NCI-H1417 treated with DMSO at 0.1 percent for 48 hours (cell line): ENCODE results near the gene FGG.

Experiments
- DNase-seq: peaks from one replicate; lab custom pipeline; 2025; lab: John Stamatoyannopoulos, UW

Gene FGG

DNA sequence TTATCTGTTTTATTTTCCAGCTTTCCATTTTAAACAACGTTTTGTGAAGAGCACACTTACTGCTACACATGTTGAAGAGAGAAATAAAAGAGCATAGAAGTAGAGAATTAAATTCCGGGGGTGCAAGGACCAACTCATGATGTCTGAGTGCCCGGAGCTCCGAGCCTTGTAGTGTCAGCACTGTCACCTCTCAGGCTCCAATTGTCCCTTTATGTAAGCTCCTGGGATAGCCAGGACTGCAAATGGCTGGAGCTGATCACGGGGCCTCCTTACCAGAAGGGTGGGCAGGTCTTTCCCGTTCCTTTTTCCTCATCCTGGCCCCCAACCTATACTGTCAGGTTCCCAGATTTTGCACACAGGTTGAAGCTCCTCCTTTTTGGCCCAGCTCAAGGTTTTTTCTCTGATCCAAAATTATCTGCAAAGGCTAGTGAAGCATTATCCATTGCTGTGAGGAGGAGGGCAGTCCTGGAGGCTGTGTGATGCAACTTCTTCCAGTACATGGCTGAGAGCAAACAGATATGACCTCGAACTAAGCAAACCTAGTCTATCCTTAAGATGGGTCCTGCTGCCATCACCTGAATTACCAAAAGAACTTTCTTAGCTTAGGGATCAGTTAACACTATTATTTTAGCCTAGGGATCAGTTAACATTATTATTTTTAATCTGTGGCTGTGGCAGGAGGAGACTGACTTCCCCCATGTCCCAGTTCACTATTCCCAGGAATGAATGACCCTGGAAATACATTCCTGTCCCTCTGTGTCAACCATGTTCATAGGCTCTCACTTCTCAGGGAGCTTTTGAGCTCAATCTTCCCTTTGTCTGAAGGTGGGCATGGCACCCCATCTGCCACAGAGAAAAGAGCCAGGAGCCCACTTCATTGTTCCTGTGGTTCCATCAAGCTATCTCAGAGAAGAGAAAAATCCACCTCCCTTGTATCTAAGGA, at the start of gene FGG:
TSS of gene FGG (minus strand) at position 185 of the 943 bp plus-strand sequence. CDS start at position 138, 47 bp downstream.
- DNase-seq, result no peak

DNA sequence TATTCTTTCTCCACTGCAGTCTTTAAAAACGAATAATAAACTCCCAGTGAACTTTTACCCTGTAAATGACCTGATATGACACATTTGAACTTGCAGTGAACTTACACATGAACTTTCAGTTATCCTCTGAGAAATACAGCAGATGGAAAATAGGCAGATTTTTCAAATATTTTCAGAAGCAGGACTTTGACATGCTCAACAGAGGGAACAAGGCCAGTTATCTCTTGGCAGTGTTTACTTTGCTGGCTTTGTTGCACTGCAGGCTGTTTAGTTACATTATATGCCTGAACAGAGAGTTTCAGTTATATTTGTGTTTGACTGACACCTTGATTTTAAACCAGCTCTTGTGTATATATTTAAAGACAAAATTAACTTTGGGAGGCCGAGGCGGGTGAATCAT, 47.6 kb upstream of the FGG start:
- DNase-seq, result no peak

DNA sequence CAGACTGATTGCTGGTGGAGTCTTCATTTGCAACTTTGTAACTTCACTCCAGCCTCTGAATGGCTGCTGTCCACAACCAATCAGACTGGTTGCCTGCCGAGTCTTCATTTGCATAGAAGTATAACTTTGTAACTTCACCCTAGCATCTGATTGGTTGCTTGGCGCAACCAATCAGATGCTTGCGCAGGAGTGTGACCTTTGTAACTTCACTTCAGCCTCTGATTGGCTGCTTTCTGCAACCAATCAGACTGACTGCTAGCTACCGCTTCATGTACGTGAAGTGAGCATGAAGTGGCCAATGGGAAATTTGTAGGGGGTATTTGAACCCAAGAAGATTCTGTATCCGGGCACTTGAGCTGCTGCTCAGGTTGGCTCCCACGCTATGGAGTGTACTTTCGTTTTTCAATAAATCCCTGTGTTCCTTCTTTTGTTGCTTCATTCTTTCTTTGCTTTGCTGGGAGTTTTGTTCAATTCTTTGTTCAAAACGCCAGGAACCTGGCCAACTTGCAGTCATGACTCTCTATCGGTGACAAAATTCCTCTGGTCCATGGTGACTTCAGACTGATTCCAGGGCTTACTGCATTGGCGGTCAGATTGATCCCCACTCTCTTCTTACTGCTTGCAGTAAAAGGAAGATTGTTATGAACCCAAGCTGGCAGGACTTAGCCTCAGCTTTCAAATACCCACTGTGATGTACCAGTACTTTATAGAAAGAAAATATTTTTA, 46.4 kb upstream of the FGG start:
- DNase-seq, result no peak

DNA sequence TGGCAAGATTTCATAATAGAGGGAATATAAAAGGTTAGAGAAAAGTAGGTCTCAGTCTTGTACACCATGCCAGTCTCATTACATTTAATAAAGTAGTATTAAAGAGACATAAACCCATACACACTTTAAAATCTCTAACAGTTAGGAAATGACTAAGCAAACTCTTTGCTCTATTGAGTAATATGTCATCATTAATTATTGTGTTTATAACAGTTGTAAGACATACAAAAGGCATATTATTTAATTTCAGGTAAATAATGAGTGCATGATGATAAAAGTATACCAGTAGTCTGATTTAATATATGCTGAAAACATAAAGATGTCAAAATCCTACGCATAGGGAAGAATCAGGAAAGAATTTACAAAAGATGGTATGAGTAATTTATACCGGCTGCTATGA, 31.0 kb upstream of the FGG start:
- DNase-seq, result no peak

DNA sequence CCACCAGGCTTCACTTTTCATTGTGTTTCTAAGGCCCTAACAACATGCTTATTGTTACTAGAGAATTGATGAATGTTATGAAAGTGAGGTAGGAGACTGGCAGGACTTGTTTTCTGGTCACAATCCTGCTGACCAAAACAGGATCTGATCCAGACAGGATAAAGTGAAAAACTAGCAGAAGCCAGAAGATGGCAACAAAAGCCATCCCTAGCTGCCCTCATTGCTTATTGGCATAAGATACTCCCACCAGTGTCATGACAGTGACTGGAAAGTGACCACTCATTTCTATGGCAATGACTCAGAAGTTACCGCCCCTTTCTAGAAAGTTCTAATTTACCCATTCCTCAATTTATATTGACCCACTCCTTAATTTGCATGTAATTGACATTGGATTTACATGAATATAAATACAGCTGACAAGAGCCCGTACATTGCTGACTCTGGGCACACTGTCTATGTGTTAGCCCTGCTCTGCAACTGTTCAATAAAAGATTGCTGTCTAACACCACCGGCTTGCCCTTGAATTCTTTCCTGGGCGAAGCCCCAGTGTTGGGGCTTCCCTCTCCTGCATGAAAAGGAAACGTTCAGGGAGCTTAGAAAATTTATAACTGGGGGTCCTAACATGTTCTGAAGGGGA, 30.0 kb upstream of the FGG start:
- no peak for DNase-seq

DNA sequence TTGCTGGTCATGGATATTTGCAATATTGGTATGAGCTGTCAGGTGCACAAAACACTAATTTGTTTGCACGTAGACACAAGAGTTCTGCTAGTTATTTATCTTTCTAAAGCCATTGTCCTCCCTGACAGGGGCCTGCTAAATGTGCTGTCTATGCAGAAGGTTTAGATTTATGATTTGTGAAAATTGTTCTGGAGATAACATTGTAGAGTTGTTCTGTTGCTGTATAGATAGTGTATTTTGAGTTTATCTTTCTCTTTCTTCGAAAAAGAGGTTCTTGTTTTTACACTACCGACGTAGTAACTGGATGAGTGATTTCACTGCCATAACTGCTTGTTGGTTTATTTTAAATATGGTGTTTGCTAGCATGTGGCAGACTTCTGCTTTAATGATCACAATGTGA, 28.5 kb upstream of the FGG start:
- DNase-seq, result no peak

DNA sequence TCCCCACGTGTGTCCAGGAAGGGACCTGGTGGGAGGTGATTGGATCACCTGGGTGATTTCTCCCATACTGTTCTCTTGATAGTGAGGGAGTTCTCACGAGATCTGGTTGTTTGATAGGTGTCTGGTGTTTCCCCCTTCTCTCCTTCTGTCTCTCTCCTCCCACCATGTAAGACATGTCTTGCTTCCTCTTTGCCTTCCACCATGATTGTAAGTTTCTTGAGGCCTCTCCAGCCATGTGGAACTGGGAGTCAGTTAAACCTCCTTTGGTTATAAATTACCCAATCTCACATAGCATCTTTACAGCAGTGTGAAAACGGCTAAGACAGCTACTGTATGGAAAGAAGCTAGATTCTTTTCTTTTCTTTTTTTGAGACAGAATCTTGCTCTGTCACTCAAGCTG, 21.6 kb upstream of the FGG start:
- no peak for DNase-seq

DNA sequence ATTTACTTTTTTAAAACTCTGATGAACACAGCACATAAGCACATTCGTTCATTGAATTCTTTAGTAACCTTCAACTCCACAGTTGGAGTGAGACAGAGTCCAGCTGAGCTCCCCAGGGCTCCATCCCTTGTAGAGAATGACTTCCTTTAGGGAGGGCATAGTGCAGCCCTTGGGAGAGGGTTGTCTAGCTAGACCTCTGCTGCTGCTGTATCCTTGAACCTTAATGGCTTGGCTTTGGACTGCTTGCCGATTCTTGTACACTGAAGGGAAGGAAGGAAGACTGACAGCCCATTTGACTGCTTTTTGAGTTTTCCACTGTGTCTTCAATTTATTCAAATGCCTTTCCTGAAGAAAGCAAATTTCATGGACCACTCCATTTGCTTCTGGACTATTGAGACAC, 19.4 kb upstream of the FGG start:
- DNase-seq, result no peak

DNA sequence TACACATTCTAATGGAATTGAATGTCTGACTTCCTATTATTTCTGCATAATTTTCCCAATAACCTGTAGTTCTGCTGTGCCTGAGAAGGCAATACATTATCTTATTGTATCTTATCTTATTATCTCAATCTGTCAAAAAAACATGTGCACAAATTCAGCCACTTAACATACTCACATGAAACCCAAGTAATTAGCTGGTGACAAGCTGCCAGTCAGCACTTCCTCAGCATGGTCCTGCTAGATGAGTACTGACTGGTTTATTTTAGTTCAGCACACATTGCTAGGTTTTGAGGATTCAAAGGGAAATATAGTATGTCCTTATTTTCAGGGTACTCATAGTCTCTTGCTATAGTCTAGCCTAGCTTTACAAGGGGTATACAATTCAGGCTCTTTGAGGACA, 17.9 kb upstream of the FGG start:
- DNase-seq, result no peak

DNA sequence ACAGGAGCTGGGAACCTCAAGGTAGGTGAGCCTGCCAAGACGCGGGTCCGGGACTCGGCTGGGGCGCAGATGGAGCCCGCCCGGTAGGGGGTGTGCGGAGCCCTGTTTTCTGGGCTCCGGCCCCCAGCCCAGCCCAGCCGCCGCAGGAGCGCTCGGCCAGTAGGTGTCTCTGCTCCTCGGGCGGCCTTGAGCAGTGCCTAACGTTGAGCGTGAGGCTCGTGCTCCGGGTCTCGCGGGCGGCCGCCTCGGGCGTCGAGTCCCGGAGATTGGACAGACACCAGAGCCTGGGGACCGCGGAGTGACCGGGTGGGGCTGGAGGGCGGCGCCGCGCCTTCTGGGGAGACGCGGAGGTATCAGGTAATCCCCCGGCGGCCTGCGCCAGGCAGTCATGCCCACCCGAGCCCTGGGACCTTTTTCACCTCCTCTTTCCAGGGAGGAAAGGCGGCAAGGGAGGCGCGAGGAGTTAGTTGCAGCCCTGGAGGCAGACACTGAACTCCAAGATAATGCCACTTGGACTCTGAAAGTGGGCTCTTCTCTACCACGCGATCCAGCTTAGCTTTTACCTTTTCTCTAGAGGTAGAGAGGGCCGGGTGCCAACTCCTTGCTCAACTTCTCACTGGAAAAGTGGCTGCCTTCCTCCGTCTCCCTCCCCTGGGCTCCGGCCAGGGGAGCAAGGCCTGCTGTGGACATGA, 14.5 kb upstream of the FGG start:
- no peak for DNase-seq

DNA sequence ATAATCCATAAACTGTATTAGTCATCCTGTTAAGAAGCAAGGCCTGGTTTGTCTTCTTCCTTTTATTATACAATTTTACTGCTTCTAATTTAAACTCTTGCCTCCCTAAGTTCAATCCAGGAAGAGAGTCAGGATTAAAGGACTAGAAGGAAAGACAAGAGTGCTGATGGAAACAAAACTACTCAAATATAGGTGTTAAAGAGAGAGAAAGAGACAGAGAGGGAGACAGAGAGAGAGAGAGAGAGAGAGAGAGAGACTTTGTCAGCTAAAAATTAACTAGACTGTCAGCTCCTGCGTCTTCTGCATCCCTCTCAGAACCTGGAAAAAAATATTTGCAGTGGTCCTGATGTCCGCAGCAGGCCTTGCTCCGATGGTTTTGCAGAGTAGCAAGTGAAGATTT, 13.5 kb upstream of the FGG start:
- no peak for DNase-seq

DNA sequence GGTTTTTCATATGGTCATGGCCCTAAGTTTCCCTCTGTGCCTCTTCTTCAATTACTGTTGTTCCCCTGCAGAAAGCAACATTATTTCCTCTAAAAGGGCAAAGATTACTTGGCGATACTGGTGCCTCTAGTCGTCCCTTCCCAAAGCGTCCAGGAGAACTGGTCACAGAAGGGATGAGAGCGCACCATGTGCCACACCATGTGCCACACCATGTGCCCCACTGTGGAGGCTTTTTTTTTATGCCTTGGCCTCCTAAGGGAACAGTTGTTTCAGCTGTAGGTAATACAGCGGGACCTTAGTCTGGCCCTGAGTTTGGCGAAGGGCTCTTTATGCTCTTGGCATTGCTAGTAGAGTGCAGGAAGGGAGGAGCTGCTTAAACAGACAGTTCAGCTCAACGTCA, 11.5 kb upstream of the FGG start:
- DNase-seq, result no peak

DNA sequence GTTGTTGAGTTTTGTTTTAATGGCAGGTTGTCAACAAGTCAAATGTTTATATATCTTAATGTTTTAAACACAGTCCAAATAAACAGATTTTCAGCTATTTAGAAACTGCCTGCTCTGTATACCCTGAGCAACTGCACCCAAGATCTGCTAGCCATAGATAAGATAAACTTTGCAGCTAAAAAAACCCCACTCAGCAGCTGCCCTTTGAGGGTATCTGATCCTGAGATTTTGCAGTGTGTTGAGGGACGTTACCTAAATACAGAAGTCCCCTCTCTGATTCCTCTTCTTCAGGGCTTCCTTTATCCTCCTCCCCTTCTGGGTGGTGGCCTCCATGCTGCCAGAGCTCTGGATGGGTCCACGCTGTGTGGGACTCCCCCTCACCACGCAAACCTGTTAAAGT, 11.0 kb upstream of the FGG start:
- no peak for DNase-seq

DNA sequence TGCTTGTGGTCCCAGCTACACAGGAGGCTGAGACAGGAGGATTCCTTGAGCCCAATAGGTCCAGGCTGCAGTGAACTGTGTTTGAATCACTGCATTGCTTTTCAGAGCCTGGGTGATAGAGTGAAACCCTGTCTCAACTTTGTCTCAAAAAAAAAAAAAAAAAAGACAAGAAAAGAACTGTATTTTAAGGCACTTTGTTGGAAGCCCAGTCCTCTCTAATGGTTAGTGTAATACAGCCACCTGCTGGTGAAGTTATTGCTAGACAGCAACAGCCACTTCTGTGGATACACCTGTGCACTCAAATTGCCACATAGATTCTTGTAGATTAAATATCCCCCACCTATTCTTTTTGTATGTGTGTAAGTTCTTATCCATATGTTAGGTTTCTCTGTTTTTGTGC, 10.1 kb upstream of the FGG start:
- no peak for DNase-seq

DNA sequence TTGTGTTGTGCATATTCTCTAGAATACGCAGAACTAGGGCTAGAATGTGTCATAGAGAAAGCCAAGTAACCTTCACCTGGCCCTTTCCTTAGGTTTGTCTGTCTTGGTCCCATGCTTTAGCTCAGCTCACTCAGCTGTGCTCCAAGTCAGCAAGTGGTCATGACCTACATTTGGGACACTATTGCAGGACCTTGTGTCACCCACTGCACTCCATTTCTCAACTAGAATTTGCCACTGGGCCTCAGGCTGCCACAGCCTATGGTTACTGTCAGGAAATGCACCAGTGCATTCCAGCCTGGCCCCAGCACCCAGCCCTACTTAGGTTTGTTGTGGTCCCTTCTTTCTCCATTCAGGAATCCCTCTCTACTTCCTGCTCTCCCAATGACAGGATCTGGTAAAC, 7.7 kb upstream of the FGG start:
- no peak for DNase-seq

DNA sequence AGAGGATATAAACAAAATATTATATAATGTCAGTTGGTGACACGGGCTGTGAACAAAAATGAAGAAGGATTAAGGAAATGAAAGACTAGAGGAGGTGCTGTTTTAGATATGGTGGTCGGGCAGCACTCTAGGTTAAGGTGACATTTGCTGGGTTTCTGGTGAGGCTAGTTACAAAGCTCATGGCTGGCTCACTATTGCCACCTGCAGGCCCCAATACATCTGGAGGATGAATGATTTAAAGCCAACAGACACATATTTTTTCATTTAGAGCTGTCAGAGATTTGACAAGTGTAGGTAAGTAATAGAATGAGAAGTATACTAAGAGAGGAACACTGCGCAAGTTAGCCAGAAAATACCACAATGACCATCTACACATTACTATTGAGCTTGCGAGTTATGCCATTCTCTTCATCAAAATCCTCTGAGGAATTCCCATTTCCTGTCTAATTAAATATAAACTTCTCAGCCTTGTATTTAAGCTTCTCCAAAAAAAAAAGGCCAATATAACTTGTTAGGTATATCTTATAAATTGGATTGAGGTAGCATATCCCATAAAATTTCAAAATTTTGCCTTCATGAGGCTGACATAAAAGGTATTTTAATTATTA, 6.4 kb upstream of the FGG start:
- DNase-seq, result no peak

DNA sequence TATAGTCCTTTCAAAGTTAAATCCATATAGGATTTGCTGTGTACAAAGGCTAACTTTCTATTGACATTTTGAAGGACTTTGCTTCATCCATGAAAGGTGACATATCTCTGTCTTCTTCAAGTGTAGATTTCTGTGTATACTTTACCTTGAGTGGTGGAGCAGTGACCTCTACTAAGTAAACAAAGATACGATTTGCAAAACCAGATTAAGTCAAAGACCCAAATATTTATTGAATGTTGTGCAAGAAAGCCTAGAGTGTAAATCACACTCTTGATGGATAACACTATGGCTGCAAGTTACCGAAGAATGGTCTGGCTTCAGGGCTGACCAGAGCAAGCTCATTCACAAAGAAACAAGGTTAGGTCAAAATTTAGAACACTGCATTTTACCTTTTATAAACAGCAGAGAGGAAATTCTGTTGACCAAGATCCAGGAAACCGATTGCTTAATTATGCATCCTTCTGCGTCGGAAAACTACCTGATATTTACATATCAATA, 5.4 kb upstream of the FGG start:
- DNase-seq, result no peak

DNA sequence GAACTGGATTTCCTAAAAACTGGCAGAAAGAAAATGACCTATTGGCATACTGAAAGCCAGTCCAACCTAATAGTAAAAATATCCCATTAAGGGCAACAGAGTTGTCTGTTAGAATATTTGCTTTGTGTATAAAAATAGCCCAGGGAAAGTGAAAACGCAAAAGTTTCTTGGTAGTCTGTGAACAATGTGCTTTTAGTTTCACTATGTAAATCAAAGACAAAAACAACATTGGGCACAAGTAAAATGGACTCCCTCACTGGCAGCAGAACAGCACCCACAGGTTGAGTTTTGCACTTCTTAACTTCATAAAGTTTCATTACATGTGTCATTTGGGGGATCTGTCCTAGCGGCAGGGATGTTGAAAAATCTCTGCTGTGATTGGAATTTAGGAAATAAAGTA, 4.3 kb upstream of the FGG start:
- no peak for DNase-seq

DNA sequence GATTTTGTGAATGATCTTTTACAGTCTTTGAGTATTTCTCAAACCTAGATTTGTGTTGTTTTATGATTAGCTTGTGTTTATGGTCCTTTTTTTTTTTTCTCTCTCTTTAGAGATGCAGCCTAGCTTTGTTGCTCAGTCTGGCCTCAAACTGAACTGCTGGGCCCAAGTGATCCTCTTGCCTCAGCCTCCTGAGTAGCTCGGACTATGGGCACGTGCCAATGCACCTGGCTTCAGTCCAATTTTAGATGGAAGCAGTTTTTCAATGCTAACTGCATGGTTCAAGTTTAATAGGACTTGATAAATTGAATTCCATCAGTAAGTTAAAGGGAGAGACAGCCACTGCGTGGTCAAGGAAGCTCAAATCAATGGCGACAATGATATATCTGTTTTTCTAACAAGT, 3.8 kb upstream of the FGG start:
- no peak for DNase-seq

DNA sequence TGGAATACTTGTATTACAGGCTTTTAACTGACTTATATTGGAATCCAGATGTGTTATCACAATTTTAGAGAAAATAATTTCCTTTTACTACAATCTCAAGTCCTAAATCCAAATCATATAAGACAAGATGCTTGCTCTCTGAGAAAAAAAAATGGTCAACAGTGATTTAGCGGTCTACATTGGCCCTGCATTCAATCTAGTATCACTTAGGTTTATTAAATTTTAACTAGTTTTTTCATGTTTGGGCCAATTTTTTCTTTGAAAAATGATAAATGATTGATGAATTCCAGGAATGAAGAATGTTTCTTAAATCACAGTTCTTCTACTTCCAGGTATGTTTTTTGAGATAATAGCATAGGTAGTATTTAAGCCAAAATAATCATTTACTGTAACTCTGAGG, 2.8 kb upstream of the FGG start:
- DNase-seq, result no peak

DNA sequence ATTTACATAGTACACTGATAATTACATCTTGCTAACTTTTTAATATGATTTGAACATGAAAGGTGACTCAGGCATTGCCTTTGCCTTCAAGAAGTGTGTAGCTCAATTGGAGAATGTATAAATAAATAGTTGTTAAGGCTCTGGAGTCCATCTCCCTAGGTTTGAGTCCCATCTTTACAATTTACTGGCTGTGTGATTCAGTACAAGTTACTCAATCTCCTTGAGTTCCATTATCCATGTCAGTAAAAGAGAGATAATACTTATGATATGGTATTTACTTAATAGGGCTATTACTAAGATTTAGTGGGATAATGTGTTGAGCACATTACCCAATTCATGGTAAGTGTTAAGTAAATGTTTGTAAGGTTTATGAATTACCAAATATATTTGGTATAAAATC, 1.9 kb upstream of the FGG start:
- no peak for DNase-seq

DNA sequence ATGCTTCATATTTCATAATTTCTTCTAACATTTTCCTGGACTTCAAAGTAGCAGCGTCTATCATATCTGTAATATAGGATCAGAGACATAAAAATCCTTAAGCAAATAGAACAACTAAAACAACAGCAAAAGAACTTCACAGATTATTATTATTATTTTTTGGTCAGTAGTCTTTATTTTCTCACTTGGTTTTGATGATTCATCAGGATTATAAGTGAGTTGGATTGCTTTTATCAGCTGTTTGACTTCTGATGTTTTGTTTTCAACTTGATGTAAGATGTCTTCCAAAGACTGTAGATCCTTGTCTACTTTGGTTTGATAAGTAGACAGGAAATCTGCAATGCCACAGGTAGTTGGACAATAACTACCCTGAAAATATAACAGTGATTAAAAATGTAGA, 623 bp downstream of the FGG start:
- no peak for DNase-seq
